Esophagus (tissue), 2 donors: ENCODE measurements around the gene DKK3. TPM values are rescaled to one million over a fixed set of nuclear protein-coding genes. Genes with fewer than 3 reads are reported as not detected.
"Not testable (repeated sequence)": the region's sequence is repeated elsewhere in the genome, so short reads cannot be mapped to it uniquely, and the experiment has no call there.

Experiments used
- H3K27ac ChIP-seq, 2 donors: one replicate each; pipeline ENCODE4 v1.5.1; 2013; ENCODE audit warnings: low read depth in 2 of 2, mild to moderate bottlenecking in 2 of 2, inconsistent platforms in 1 of 2, low read length in 1 of 2, moderate library complexity in 1 of 2
- H3K27me3 ChIP-seq, 2 donors: one replicate each; pipeline ENCODE4 v1.6.1; 2013; ENCODE audit warnings: low read length in 2 of 2, control low read depth in 1 of 2, mild to moderate bottlenecking in 1 of 2; ENCODE audit not compliant: insufficient read depth in 2 of 2, control insufficient read depth in 1 of 2
- H3K36me3 ChIP-seq, 2 donors: one replicate each; pipeline ENCODE4 v1.6.1; 2013; ENCODE audit warnings: low read length in 1 of 2; ENCODE audit not compliant: control insufficient read depth in 2 of 2, insufficient read depth in 2 of 2
- H3K4me1 ChIP-seq, 2 donors: one replicate each; pipeline ENCODE4 v1.6.1; 2013; ENCODE audit warnings: low read length in 1 of 2; ENCODE audit not compliant: control insufficient read depth in 2 of 2, insufficient read depth in 2 of 2
- H3K4me3 ChIP-seq, 2 donors: one replicate each; pipeline ENCODE4 v1.5.1; 2013; ENCODE audit warnings: low read length in 2 of 2, mild to moderate bottlenecking in 2 of 2, low read depth in 1 of 2, moderate library complexity in 1 of 2
- H3K9me3 ChIP-seq, 2 donors: one replicate each; pipeline ENCODE4 v1.6.1; 2013; ENCODE audit warnings: mild to moderate bottlenecking in 2 of 2, low read depth in 1 of 2, low read length in 1 of 2, moderate library complexity in 1 of 2; ENCODE audit not compliant: control insufficient read depth in 2 of 2, insufficient read depth in 1 of 2
- WGBS, 2 donors: extraction: QIAGEN DNeasy Blood & Tissue Kit; methylation state at CpG; one replicate each; pipeline ENCODE4 v1.1.7; 2013; 5-methylcytosine and 5-hydroxymethylcytosine counted together
- polyA plus RNA-seq, 2 donors: library from polyadenylated mRNA; stranded (reverse); fragments of 200-250 nt; gene quantifications; one replicate each; pipeline ENCODE4 v1.2.3, GENCODE V29; 2013
- donor health status: healthy with polysubstance abuse.
- donor health status: Bipolar disorder and iron deficiency.

DKK3 gene
- polyA plus RNA-seq, 2 donors: 9.7 to 26.7 TPM

DNA sequence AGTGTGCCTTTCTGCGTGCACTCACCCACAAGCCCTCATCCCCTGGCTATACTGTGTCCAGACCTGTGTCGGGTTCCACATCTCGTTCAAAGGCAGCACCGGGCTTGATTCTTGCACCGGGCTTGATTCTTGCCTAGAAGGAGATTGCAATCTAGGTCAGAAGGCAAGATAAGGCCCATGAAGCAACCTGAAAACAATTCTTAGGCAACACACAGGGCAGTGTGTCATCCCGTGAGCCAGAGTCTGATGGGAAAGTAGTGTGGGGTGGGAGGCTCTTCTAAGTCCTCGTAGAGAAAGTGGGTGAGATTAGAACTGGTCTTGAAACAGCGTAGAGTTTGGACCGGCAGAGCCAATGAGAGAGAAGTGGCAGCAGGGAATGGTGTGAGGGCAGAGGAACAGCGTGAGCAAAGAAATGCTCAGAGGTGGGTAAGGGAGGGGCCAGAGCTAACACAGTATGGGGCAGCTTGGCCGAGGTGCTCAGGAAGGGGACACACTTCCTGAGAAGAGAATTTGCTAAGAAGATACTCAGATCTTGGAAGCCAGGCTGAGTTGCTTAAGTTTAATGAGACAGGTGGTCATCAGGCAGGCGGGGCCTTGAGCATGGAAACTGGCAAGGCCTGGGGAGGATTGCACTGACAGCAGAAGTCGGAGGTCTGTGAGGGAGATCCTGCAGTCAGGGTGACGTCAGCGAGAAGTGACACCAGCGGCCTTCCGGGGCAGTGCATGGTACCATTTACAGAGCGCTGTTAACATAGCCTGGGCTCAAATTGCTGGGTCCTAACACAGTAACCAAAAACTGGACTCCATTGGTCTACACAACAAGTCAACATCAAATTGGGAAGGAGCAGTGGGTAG, 40.7 kb upstream of the DKK3 start:
- H3K27ac ChIP-seq: no peak overlapping the region
- no peaks in the 10 kb centered on the region for H3K9me3 ChIP-seq
- H3K27me3 ChIP-seq: no peaks in the 10 kb centered on the region
- 90 to 94% methylated on average over 18 of the region's 18 CpGs for WGBS, 2 donors
- no peaks in the 10 kb centered on the region for H3K36me3 ChIP-seq
- H3K4me1 ChIP-seq: peaks cover 2 to 10% of the 10 kb centered on the region in 2 donors
- no peak overlapping the region for H3K4me3 ChIP-seq

DNA sequence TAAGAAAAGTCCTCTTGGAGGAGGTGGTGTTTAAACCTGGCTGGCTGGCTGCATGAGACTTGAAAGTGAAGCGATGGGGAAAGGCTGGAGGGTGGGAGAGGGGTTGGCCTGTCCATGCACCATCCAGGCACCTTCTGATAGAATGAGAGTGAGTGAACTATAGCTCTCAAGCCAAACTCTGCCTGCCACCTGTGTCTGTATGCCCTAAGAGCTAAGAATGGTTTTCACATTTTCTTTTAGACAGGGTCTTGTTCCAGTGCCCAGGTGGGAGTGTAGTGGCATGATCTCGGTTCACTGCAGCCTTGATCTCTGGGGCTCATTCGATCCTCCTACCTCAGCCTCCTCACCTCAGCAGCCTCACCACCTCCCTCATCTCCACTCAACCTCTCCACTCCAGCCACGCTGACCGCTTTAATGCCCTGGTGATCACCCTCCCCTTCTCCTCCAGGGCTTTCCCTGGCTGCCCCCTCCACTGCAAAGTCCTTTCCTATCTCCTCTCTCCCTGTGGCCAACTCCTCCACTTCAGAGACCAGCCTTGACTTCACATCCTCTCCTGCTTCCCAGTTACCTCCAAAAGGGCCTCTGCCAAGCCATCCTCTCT, 38.3 kb upstream of the DKK3 start:
- Histone ChIP-seq H3K27ac (no peak overlapping the region), H3K4me3 (no peak overlapping the region), H3K27me3 (no peaks in the 10 kb centered on the region), H3K9me3 (no peaks in the 10 kb centered on the region), H3K36me3 (no peaks in the 10 kb centered on the region), H3K4me1 (peaks cover 2 to 10% of the 10 kb centered on the region in 2 donors)
- WGBS, 2 donors: 74 to 75% methylated on average over 5 of the region's 5 CpGs

DNA sequence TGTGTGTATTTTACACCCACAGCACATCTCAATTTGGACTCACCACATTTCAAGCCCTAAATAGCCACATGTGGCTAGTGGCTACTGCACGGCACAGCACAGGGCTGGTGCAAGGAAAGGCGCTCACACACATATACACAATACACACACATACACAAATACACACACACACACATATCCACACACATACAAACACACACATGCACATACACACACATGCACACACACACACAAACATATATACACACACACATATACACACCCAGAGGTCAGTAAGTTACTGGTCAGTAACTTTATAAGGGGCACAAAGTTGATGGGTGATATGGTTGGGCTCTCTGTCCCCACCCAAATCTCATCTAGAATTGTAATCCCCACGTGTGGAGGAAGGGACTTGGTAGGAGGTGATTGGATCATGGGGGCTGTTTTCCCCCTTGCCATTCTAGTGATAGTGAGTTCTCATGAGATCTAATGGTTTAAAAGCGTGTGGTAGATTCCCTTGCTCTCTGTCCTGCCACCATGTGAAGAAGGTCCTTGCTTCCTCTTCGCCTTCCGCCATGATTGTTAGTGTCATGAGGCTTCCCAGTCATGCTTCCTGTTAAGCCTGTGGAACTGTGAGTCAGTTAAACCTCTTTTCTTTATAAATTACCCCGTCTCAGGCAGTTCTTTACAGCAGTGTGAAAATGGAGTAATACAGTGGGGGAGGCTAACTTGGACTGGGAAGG, 37.6 kb upstream of the DKK3 start:
- H3K27ac ChIP-seq: no peak overlapping the region
- no peaks in the 10 kb centered on the region for H3K27me3 ChIP-seq
- H3K4me3 ChIP-seq: no peak overlapping the region
- WGBS, 2 donors: 82 to 83% methylated on average over 7 of the region's 7 CpGs
- H3K36me3 ChIP-seq: no peaks in the 10 kb centered on the region
- H3K4me1 ChIP-seq: peaks cover 2 to 10% of the 10 kb centered on the region in 2 donors
- H3K9me3 ChIP-seq: no peaks in the 10 kb centered on the region

DNA sequence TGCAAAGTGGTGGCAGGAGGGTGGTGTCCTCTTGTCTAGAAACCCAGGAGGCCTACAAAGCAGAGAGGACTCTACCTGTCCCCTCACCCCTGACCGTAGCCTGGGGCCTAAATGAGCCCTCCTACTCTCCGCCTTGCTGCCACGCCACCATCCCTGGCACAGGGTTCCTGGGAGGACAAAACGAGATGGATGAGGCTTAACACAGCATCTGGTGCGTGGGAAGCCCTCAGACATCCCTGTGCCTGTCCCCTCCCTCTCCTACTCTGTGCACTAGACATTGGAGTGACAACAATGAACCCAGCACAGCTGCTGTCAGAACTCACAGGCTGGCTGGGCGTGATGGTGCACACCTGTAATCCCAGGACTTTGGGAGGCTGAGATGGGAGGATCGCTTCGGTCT, 36.4 kb upstream of the DKK3 start:
- peaks cover 2 to 7% of the 10 kb centered on the region in 2 donors for H3K4me1 ChIP-seq
- H3K36me3 ChIP-seq: no peaks in the 10 kb centered on the region
- H3K9me3 ChIP-seq: no peaks in the 10 kb centered on the region
- H3K4me3 ChIP-seq: no peak overlapping the region
- H3K27ac ChIP-seq: peak overlapping the region in 1 of 2 donors; percentile 34
- H3K27me3 ChIP-seq: no peaks in the 10 kb centered on the region
- WGBS, 2 donors: 70 to 71% methylated on average over 8 of the region's 8 CpGs

DNA sequence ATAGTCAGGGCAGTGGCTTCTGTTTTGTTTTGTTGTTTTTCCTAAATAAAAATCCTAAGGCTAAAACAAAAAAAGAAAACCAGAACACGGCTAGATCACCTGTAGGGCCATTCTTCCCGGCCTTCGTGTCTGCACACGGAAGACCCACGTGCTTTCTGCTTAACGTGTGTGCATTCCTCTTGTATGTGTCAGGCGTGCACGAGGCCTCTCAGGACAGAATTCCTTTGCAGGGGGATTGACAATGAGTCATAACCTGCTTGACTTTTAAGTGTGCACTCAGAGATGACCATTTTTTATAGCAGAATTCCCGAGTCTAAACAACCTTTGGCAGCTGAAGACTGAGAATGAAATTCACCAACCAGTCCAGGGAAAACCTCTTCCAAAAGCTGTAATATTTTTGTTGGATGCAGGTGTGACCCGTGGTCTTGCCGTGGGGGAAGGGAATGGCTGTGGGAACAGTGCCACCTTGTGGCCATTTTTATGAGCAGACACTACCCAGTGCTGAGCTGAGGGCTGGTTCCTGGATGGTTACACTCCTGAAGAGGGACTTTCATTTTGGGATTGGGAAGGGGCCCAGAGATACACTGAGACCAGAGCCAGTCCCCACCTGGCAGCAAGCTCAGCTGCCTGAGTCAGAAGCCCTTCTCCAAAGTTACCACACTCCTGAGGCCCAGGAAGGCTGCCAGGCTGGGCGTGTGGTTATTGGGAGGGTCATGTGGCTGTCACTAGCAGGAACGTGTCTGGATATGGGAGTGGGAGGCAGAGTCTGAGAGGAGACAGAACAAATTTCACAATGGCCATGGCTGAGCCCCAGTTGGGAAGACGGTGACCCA, 35.7 kb upstream of the DKK3 start:
- peaks cover 2 to 7% of the 10 kb centered on the region in 2 donors for H3K4me1 ChIP-seq
- H3K36me3 ChIP-seq: no peaks in the 10 kb centered on the region
- 16 to 17% methylated on average over 14 of the region's 14 CpGs for WGBS, 2 donors
- H3K27ac ChIP-seq: peak overlapping the region in 1 of 2 donors; percentile 34
- no peaks in the 10 kb centered on the region for H3K9me3 ChIP-seq
- no peaks in the 10 kb centered on the region for H3K27me3 ChIP-seq
- no peak overlapping the region for H3K4me3 ChIP-seq

DNA sequence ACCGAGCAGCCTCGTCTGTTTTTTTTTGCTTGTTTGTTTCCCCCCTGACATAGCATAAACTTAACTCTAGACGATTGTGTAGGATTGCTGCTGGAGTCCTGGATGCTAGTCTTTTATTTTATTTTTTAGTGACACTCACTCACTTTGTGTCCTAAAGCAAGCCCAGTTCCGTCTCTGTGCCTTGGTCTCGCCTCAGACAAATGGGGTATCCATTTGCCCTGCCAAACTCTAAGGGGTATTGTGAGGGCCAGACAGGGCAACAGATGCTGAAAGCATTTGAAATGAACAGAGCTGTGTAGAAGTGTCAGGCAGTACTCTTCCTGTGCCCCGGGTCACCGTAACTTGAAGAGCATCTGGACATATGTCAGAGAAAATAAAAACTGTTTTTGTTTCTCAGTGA, 34.8 kb upstream of the DKK3 start:
- Histone ChIP-seq H3K4me1 (peaks cover 2 to 7% of the 10 kb centered on the region in 2 donors), H3K4me3 (no peak overlapping the region), H3K27me3 (no peaks in the 10 kb centered on the region), H3K9me3 (no peaks in the 10 kb centered on the region), H3K27ac (no peak overlapping the region), H3K36me3 (no peaks in the 10 kb centered on the region)
- 87 to 91% methylated on average over 7 of the region's 7 CpGs for WGBS, 2 donors

DNA sequence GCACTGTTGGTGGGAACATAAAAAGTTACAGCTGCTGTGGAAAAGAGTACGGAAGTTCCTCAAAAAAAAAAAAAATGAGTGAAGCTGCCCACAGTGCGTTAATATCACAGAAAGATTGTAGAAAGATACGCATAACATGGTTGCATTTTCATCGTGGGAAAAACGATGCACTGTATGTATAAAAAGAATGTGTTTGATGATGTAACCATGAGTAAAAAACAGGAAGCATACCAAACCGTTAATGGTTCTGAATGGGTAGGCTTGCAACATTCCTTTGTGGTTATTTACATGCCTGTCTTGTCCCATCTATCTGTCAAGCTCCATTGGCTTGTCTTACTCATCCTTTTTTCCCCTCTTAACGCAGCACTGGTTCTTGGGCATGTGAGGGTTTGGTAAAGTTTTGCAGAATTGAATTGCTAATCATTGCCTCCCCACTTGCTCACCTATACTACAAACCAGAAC, 33.8 kb upstream of the DKK3 start:
- H3K27ac ChIP-seq: no peak overlapping the region
- peaks cover 2 to 7% of the 10 kb centered on the region in 2 donors for H3K4me1 ChIP-seq
- H3K4me3 ChIP-seq: no peak overlapping the region
- H3K27me3 ChIP-seq: no peaks in the 10 kb centered on the region
- WGBS, 2 donors: 58% methylated on average over 7 of the region's 7 CpGs
- no peaks in the 10 kb centered on the region for H3K36me3 ChIP-seq
- H3K9me3 ChIP-seq: no peaks in the 10 kb centered on the region

DNA sequence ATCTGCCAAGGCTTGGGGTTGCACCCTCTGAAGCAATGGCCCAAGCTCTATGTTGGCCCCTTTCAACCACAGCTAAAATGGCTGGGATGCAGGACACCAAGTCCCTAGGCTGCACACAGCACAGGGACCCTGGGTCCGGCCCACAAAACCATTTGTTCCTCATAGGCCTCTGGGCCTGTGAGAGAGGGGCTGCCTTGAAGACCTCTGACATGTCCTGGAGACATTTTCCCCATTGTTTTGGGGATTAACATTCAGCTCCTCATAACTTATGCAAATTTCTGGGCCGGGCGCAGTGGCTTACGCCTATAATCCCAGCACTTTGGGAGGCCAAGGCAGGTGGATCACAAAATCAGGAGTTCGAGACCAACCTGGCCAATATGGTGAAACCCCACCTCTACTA, 32.3 kb upstream of the DKK3 start:
- H3K4me3 ChIP-seq, H3K27me3 ChIP-seq, H3K27ac ChIP-seq, H3K36me3 ChIP-seq, H3K9me3 ChIP-seq, H3K4me1 ChIP-seq: not testable (repeated sequence)
- WGBS, 2 donors: 95 to 98% methylated on average over 5 of the region's 5 CpGs

DNA sequence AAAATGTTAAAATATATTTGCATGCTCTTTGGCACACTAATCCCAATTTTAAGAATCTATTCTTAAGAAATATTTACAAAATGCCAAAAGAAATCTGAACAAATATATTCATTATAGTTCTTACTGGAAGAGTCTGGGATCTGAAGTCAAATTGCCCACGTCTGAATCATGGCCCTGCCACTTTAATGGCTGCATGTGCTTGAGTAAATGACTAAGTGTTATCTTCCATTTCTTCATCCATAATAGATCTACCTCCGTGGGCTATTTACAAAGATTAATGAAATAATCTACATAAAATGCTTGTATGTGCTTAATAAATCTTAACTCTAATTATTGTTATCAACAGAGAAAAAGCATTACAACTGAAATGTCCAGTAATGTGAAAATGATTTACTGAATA, 24.5 kb upstream of the DKK3 start:
- no peak overlapping the region for H3K27ac ChIP-seq
- H3K4me1 ChIP-seq: no peaks in the 10 kb centered on the region
- no peaks in the 10 kb centered on the region for H3K27me3 ChIP-seq
- H3K36me3 ChIP-seq: no peaks in the 10 kb centered on the region
- no peaks in the 10 kb centered on the region for H3K9me3 ChIP-seq
- H3K4me3 ChIP-seq: no peak overlapping the region
- 64 to 81% methylated on average over 2 of the region's 2 CpGs for WGBS, 2 donors
